GM21528 (cell line): ENCODE data around the gene SNN.

ENCODE experiments used
- ATAC-seq: cut with Tn5 transposase; IDR thresholded peaks from one replicate; pipeline ENCODE4 v1.9.1; 2021; ENCODE audit warnings: mild to moderate bottlenecking, moderate library complexity; ENCODE audit not compliant: unreplicated experiment, low FRiP score

The SNN gene

GRCh38 chr16:11726008-11726407, 57.8 kb downstream of the SNN start:
- no peak for ATAC-seq

DNA sequence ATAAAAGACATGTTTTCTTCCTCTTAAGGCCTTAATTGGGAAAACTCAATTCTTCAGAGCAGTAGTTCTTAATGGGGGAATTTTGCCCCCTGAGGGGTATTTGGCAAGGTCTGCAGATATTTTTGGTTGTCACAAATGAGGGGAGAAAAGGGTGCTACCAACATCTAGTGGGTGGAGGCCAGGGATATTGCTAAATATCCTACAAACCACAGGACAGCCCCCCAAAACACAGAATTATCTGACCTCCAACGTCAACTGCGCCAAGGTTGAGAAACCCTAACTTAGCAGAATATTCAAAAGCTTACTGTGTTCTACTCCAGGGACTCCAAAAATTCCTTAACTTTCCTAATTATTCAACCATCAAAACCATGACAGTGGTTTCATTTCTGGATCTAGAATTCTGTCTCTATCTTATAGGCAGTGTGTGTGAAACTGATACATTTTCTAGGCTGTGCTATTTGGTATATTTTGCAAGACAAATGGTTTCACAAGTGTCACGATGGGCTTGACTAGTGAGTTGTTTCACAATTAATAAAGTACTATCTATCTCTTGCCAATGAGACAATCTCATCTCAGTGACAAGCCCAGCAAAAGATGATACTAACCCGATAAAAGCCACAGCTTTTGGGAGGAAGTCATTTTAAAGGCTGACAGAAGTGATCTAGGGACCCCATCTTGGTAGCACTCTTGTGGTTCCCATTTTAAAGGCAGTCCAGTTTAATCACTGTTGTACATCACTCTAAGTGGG, 59.7 kb downstream of the SNN start:
- ATAC-seq: no peak
